BLaER1 treated with 17β-estradiol and CSF1 and Interleukin-3, amounts not matched to agents 10 nM and 100 nM (cell line): ENCODE results near the gene LSS.

Experiments
- H3K27ac ChIP-seq, 11 experiments: shearing (Covaris generic); formaldehyde crosslinking; 2 replicates each; pipeline ENCODE4 v1.8.1; 2022
- H3K27me3 ChIP-seq, 11 experiments: shearing (Covaris generic); formaldehyde crosslinking; 2 replicates each; pipeline ENCODE4 v1.8.1; 2022
- H3K36me3 ChIP-seq, 11 experiments: shearing (Covaris generic); formaldehyde crosslinking; 2 replicates each; pipeline ENCODE4 v1.8.1; 2022
- H3K4me1 ChIP-seq, 10 experiments: shearing (Covaris generic); formaldehyde crosslinking; 2 replicates each; pipeline ENCODE4 v1.8.1; 2022
- H3K4me2 ChIP-seq, 11 experiments: shearing (Covaris generic); formaldehyde crosslinking; 2 replicates each; pipeline ENCODE4 v1.8.1; 2022
- H3K4me3 ChIP-seq, 10 experiments: shearing (Covaris generic); formaldehyde crosslinking; 2 replicates each; pipeline ENCODE4 v1.8.1; 2022
- H3K9ac ChIP-seq, 11 experiments: shearing (Covaris generic); formaldehyde crosslinking; 2 replicates each; pipeline ENCODE4 v1.8.1; 2022
- H3K9me3 ChIP-seq, 11 experiments: shearing (Covaris generic); formaldehyde crosslinking; replicated peaks in 1 of 11; 2 replicates each; pipeline ENCODE4 v1.8.1; 2022
- H4K20me1 ChIP-seq, 11 experiments: shearing (Covaris generic); formaldehyde crosslinking; 2 replicates each; pipeline ENCODE4 v1.8.1; 2022
- Cebpa-rat ChIP-seq, 11 experiments: shearing (Covaris generic); IDR thresholded peaks; 2 replicates each; pipeline ENCODE4 v1.8.1; 2022

Gene LSS

DNA sequence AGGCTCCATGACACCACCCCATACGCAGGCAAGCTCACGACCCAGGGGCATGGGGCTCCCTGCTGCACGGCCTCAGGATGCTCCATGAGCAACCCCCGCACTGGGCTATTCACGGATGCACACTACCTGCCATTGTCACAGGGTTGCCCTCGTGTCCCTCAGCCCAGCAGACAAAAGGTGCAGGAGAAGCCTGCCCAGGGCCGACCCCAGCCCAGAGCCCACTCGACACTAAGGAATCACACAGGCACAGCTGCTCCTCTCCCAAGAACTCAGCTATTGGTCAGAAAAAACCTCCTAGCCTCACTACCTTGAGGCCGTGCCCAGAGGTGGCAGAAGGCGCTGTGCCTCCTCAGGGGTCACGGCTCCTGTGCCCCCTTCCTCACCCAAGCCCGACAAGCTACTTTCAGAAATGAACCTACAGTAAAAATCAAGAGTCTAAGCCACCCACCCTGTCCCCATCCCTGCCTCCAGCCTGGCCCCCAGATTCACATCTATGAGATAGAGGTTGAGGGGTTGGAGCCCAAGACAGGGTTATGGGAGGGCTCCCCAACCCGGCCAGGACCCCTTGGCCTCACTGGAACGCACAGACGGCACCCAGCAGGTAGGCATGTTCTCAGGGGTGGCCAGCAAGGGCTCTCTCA is 38.0 kb downstream of the LSS start:
- peaks cover 0 to 48% (median 0%) of the 10 kb centered on the region in 11 experiments; a peak in 4 of 22 replicates for H4K20me1 ChIP-seq

DNA sequence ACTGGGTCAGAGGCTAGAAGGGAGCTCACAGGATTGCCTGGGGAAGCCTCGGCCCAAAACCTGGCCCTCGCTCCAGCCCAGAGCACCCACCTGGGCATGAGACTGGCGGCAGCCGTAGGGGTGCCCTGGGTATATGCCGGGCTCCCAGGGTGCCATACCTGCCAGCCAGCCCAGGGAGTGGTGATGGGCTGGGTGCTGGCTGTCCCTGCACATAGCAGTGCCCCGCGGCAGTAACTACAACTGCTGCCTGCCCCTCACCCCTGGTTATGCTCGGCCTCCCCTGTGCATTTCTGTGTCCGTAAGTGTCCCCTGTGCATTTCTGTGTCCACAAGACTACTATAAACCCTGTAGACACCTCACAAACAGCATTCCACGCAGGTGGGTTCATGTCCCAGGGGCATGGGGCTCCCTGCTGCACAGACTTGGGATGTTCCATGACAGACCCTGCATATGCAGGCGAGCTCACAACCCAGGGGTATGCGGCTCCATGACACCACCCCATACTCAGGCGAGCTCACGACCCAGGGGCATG is 38.5 kb downstream of the LSS start:
- no peak overlapping the region for H3K27ac ChIP-seq
- H3K9ac ChIP-seq: no peak overlapping the region
- H3K4me1 ChIP-seq: peaks cover 0 to 26% (median 14%) of the 10 kb centered on the region in 10 experiments; a peak in 14 of 20 replicates
- no peak for TF ChIP-seq Cebpa-rat (IDR thresholded peaks at IDR 0.05)
- H3K9me3 ChIP-seq: no peaks in the 10 kb centered on the region
- H3K4me2 ChIP-seq: no peak overlapping the region
- H3K36me3 ChIP-seq: peaks cover 16 to 76% (median 44%) of the 10 kb centered on the region in 11 experiments
- peaks cover 0 to 45% (median 0%) of the 10 kb centered on the region in 11 experiments; a peak in 4 of 22 replicates for H4K20me1 ChIP-seq
- H3K4me3 ChIP-seq: no peak overlapping the region
- H3K27me3 ChIP-seq: peaks cover 0 to 3% (median 0%) of the 10 kb centered on the region in 11 experiments; a peak in 3 of 22 replicates

More for the DNA sequence above, 38.0 kb downstream of the LSS start:
- H3K4me2 ChIP-seq: no peak overlapping the region
- H3K27me3 ChIP-seq: no peaks in the 10 kb centered on the region
- H3K4me1 ChIP-seq: peaks cover 0 to 21% (median 11%) of the 10 kb centered on the region in 10 experiments; a peak in 14 of 20 replicates
- TF ChIP-seq Cebpa-rat (IDR thresholded peaks at IDR 0.05): no peak
- H3K4me3 ChIP-seq: no peak overlapping the region
- H3K36me3 ChIP-seq: peaks cover 22 to 82% (median 50%) of the 10 kb centered on the region in 11 experiments
- no peak overlapping the region for H3K27ac ChIP-seq
- H3K9me3 ChIP-seq: no peaks in the 10 kb centered on the region
- H3K9ac ChIP-seq: no peak overlapping the region

DNA sequence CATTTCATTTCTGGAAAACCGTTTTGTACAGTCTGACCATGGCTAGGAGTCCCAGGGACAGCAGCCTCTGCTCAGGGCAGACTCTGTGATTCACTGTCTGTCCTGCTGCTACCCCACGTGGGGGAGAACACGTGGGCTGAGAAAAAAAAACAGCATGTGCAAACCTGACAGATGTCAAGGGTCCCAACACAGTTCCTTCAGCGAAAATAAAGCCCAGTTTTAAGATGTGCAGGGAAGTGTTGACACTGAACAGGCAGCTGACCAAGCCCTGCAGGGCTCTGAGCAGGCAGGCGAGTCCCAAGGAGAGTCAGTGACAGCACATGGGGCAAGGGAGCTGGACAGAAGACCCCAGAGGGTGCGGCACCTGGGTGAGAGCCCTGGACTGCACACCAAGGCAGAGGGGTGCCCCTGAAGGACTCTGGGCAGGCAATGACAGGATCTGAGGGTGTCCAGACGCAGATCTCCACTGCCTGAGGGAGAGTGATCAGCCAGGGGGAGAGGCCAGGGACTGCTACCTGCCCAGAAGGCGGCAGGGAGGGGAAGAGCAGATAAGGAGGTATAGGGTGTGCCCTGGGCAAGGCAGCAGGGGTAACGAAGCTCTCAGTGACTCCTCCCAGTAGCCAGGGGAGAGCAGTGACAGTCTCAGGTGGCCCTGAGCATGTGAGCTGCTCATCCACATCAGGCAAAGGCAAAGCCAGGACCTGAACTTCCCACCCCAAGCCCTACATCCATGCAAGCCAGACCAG is 39.2 kb downstream of the LSS start:
- Histone ChIP-seq H3K4me3 (no peak overlapping the region), H3K4me2 (no peak overlapping the region), H3K9me3 (no peaks in the 10 kb centered on the region), H3K9ac (peak overlapping the region in 2 of 11 experiments; percentile 9 to 38; a peak in 1 of 22 replicates), H3K4me1 (peaks cover 0 to 26% (median 12%) of the 10 kb centered on the region in 10 experiments; a peak in 14 of 20 replicates), H3K36me3 (peaks cover 11 to 70% (median 38%) of the 10 kb centered on the region in 11 experiments), H3K27me3 (peaks cover 4 to 10% (median 5%) of the 10 kb centered on the region in 11 experiments; a peak in 14 of 22 replicates), H4K20me1 (peaks cover 0 to 39% (median 0%) of the 10 kb centered on the region in 11 experiments; a peak in 4 of 22 replicates), H3K27ac (no peak overlapping the region)
- TF ChIP-seq Cebpa-rat (IDR thresholded peaks at IDR 0.05): no peak

DNA sequence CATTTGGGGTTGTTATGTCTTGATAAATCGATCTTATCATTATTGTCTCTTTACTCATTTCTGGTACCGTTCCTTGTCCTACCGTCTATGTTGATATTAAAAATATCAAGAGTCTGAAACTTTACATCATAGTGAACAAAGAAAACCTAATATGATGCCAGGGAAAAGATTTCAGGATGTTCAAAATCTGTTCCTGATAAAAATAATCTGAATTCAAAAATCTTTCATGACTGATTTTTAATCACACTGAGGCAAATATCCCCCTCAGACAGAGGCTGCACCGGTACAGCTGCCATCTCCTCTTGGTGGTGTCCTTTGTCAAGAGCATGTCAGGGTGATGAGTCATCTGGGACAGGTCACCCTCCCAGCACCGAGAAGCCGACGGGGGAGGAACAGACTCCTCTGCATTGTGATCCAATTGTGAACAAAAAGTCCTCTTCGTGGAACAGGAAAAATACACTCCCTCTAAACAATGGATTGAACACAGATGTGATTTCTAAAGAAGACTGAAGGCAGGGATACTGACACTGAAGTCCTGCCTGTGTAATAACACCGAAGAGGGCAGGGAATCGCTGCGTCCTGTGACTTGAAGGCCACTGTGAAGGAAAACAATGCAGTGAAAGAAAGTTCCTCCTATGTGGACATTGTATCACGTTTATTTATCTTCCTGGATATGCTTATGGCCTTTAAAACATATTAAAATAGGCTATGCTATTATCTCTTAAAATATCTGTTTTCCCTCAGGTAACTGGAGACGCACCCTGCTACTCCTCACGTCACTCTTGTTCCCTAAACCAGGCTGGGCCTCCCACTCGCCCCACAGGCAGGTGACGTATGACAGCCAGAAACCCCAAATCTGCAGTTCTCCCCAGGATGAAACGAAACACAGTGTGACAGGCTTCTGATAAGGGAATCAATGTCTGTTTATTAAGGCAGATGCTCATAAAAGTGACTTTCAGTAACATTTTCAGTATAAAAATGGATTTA is 40.1 kb downstream of the LSS start:
- no peaks in the 10 kb centered on the region for H3K9me3 ChIP-seq
- H3K36me3 ChIP-seq: peaks cover 2 to 61% (median 29%) of the 10 kb centered on the region in 11 experiments
- H3K27me3 ChIP-seq: peaks cover 4 to 17% (median 10%) of the 10 kb centered on the region in 11 experiments; a peak in 14 of 22 replicates
- H3K4me1 ChIP-seq: peaks cover 0 to 26% (median 10%) of the 10 kb centered on the region in 10 experiments; a peak in 12 of 20 replicates
- no peak overlapping the region for H3K27ac ChIP-seq
- TF ChIP-seq Cebpa-rat (IDR thresholded peaks at IDR 0.05): no peak
- peaks cover 0 to 30% (median 0%) of the 10 kb centered on the region in 11 experiments; a peak in 3 of 22 replicates for H4K20me1 ChIP-seq
- H3K4me2 ChIP-seq: peak overlapping the region in 1 of 11 experiments; percentile 25; a peak in 2 of 22 replicates
- H3K4me3 ChIP-seq: no peak overlapping the region
- peak overlapping the region in 5 of 11 experiments; percentile 1 to 38 (median 10); a peak in 1 of 22 replicates for H3K9ac ChIP-seq

DNA sequence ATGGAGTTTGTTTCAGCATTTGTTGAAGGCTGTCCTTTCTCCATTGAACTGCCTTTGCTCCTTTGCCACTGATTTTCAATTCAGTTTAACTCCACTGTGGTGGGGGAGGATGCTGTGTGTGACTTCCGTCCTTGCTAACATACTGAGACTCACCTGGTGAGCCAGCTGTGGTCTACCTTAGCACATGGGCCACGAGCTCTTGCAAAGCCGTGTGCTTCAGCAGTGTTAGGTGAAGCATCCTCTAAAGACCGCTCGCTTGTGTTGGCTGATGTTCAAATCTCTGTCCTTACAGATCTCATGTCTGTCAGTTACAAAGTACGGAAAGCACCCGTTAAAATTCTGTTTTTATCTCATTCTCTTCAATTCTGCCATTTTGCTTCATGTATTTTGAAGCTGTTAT is 40.8 kb downstream of the LSS start:
- Histone ChIP-seq H3K36me3 (peaks cover 0 to 55% (median 26%) of the 10 kb centered on the region in 11 experiments; a peak in 19 of 22 replicates), H3K4me1 (peaks cover 3 to 26% (median 12%) of the 10 kb centered on the region in 10 experiments; a peak in 14 of 20 replicates), H3K27ac (no peak overlapping the region), H3K27me3 (peaks cover 4 to 17% (median 10%) of the 10 kb centered on the region in 11 experiments; a peak in 14 of 22 replicates), H3K4me2 (no peak overlapping the region), H3K9ac (no peak overlapping the region), H3K4me3 (no peak overlapping the region), H4K20me1 (peaks cover 0 to 30% (median 0%) of the 10 kb centered on the region in 11 experiments; a peak in 2 of 22 replicates), H3K9me3 (no peaks in the 10 kb centered on the region)
- TF ChIP-seq Cebpa-rat (IDR thresholded peaks at IDR 0.05): no peak

DNA sequence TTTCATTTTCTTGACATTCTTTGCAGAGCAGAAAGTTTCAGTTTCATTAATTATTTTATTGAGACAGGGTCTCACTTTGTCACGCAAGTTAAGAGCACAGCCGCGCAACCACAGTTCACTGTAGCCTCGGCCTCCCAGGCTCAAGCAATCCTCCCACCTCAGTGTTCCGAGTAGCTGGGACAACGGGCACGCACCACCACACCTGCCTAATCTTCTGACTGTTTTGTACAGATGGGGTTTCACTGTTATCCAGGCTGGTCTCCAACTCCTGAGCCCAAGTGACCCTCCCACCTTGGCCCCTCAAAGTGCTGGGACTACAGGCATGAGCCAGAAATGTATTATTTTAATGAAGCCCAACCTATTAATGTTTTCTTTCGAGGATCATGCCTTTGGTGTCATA is 41.3 kb downstream of the LSS start:
- Histone ChIP-seq H3K27ac (no peak overlapping the region), H3K4me2 (no peak overlapping the region), H3K9ac (no peak overlapping the region), H3K4me3 (no peak overlapping the region), H3K4me1 (peaks cover 3 to 26% (median 12%) of the 10 kb centered on the region in 10 experiments; a peak in 14 of 20 replicates), H4K20me1 (peaks cover 0 to 31% (median 0%) of the 10 kb centered on the region in 11 experiments; a peak in 2 of 22 replicates), H3K9me3 (no peaks in the 10 kb centered on the region), H3K36me3 (peaks cover 0 to 49% (median 20%) of the 10 kb centered on the region in 11 experiments; a peak in 18 of 22 replicates), H3K27me3 (peaks cover 4 to 17% (median 10%) of the 10 kb centered on the region in 11 experiments; a peak in 14 of 22 replicates)
- no peak for TF ChIP-seq Cebpa-rat (IDR thresholded peaks at IDR 0.05)

DNA sequence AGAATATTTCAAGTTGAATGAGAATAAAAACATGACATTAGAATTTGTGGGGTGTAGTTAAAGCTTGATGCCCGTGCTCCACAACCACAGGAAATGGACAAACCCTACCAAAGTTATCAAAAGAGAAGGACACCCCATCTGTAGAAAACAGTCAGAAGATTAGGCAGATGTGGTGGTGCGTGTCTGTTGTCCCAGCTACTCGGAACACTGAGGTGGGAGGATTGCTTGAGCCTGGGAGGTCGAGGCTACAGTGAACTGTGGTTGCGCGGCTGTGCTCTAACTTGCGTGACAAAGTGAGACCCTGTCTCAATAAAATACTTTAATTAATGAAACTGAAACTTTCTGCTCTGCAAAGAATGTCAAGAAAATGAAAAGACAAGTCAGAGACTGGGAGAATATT is 42.9 kb downstream of the LSS start:
- no peak overlapping the region for H3K4me3 ChIP-seq
- H3K9ac ChIP-seq: no peak overlapping the region
- peak overlapping the region in 5 of 11 experiments; percentile 68 to 90 (median 80); a peak in 8 of 22 replicates for H3K4me2 ChIP-seq
- TF ChIP-seq Cebpa-rat (IDR thresholded peaks at IDR 0.05): no peak
- H3K27ac ChIP-seq: no peak overlapping the region
- H3K36me3 ChIP-seq: peaks cover 0 to 34% (median 6%) of the 10 kb centered on the region in 11 experiments; a peak in 12 of 22 replicates
- peaks cover 4 to 17% (median 10%) of the 10 kb centered on the region in 11 experiments; a peak in 14 of 22 replicates for H3K27me3 ChIP-seq
- peaks cover 6 to 23% (median 14%) of the 10 kb centered on the region in 10 experiments; a peak in 16 of 20 replicates for H3K4me1 ChIP-seq
- no peaks in the 10 kb centered on the region for H3K9me3 ChIP-seq
- peaks cover 0 to 21% (median 0%) of the 10 kb centered on the region in 11 experiments; a peak in 2 of 22 replicates for H4K20me1 ChIP-seq
